ENCODE measurements around the gene MUC13. TPM values are rescaled to one million over a fixed set of nuclear protein-coding genes. Genes with fewer than 3 reads are reported as not detected.
A peak's percentile ranks its signal among the peaks of the same experiment; 100 is the strongest.

Gene MUC13
- polyA plus RNA-seq, 2 of the 4 experiments (the other 2 are of a cell fraction), result 5.5 to 8.8 TPM

DNA sequence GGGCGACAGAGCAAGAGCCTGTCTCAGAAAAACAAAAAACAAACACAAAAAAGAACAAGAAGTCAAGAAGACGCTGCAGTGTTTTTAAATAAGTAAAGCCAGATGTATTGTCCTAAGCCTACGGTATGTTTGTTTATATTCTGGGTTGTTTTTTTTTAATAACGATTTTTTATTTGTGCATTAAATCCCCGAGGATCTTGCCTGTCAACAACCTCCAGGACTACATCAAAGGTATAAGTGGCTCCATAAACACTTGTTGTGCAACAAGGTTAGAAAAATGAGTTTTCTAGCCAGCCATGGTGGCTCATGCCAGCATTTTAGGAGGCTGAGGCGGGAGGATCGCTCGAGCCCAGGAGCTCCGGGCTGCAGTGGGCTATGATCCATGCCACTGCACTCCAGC is 73.5 kb downstream of the MUC13 start:
- CTCF ChIA-PET, result interaction anchor here (1.2 to 3.7 kb wide), 2 partner anchors 15 to 40 kb away, joined by 4 to 17 read pairs; no protein-coding TSS in a partner anchor
- POLR2A ChIA-PET, result interaction anchor here (2.2 kb wide), 1 partner anchor 16 kb away, joined by 8 read pairs; no protein-coding TSS in a partner anchor

DNA sequence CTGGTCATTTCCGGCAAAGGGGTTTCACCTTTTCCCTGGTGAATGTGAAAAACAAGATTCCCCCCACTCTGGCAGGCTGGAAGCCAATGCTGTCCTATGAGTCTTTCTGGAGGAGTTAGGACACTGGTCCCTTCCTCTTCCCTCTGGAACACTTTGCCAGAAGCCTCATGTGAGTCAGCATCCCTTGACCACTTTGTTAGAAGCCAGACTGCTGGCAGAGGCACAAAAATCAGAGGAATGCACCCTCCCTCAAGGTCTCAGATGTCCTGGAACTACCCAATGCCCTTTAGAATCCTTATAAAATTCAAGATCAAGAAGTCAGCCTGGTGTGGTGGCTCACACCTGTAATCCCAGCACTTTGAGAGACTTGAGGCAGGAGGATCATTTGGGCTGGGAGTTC is 74.0 kb downstream of the MUC13 start:
- Histone ChIP-seq H3K9me3 (peaks cover 15% of the 10 kb centered on the region; the same call in 2 of the 3 replicates), H3K4me1 (peaks cover 65% of the 10 kb centered on the region), H3K27ac (peak overlapping the region; percentile 83 to 90), H3K4me2 (peak overlapping the region; percentile 61), H3K4me3 (no peak overlapping the region)
- DNase-seq (ENCODE audit: low read depth in 1 of 2, low spot score in 1 of 2), result peak; percentile 70 to 94
- ChIA-PET POLR2A (no interaction called here), CTCF (interaction anchor here (1.6 kb wide), 1 partner anchor 74 kb away, joined by 3 read pairs; no protein-coding TSS in a partner anchor)
- peak; percentile 65 for FAIRE-seq
- ATAC-seq, result peak; percentile 90 to 91
- WGBS (ENCODE audit: missing lambda C conversion rate), result 9% methylated on average over 1 of the region's 1 CpG
- TF ChIP-seq BHLHE40 (IDR thresholded peaks at IDR 0.05; ENCODE audit: low read depth, low read length) (no peak), CBX2 (IDR thresholded peaks at IDR 0.05; ENCODE audit: borderline replicate concordance, low read depth) (no peak), KDM5A (IDR thresholded peaks at IDR 0.05) (no peak), RNF2 (IDR thresholded peaks at IDR 0.05; ENCODE audit: borderline replicate concordance, low read depth) (no peak), SMC3 (IDR thresholded peaks at IDR 0.05) (0 out of 3 replicates have a peak, but pooled peaks have one; percentile 17), ZNF302 (CRISPR knock-in tag; IDR thresholded peaks at IDR 0.05) (no peak; the same call in 1 of the 2 replicates), HOXA7 (CRISPR knock-in tag; IDR thresholded peaks at IDR 0.05) (no peak), EP300 (IDR thresholded peaks at IDR 0.05) (peak; percentile 76 to 90; a peak in 4 of 5 replicates), CHD4 (IDR thresholded peaks at IDR 0.05; ENCODE audit: borderline replicate concordance) (no peak), NR3C1 (IDR thresholded peaks at IDR 0.05) (no peak), RCOR1 (IDR thresholded peaks at IDR 0.05; ENCODE audit: low read depth, low read length) (no peak), EHF (CRISPR knock-in tag; IDR thresholded peaks at IDR 0.05) (no peak; the same call in 1 of the 2 replicates), MAFK (IDR thresholded peaks at IDR 0.05; ENCODE audit: partially characterized antibody) (peak; percentile 82), FOXS1 (CRISPR knock-in tag; IDR thresholded peaks at IDR 0.05) (no peak; the same call in 1 of the 2 replicates), HDAC2 (IDR thresholded peaks at IDR 0.05) (no peak), KDM1A (IDR thresholded peaks at IDR 0.05; ENCODE audit: low read depth) (no peak), TFCP2L1 (CRISPR knock-in tag; IDR thresholded peaks at IDR 0.05) (0 out of 2 replicates have a peak, but pooled peaks have one; percentile 31), GATA3 (IDR thresholded peaks at IDR 0.05; ENCODE audit: borderline replicate concordance) (peak; percentile 86), FOSB (CRISPR knock-in tag; IDR thresholded peaks at IDR 0.05) (no peak), SREBF2 (IDR thresholded peaks at IDR 0.05) (no peak), HOXB5 (CRISPR knock-in tag; IDR thresholded peaks at IDR 0.05) (no peak)
- TF ChIP-seq, protein P1, sequence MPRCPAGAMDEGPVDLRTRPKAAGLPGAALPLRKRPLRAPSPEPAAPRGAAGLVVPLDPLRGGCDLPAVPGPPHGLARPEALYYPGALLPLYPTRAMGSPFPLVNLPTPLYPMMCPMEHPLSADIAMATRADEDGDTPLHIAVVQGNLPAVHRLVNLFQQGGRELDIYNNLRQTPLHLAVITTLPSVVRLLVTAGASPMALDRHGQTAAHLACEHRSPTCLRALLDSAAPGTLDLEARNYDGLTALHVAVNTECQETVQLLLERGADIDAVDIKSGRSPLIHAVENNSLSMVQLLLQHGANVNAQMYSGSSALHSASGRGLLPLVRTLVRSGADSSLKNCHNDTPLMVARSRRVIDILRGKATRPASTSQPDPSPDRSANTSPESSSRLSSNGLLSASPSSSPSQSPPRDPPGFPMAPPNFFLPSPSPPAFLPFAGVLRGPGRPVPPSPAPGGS (IDR thresholded peaks at IDR 0.05), result 0 out of 3 replicates have a peak, but pooled peaks have one; percentile 29
- TF ChIP-seq, protein P2, sequence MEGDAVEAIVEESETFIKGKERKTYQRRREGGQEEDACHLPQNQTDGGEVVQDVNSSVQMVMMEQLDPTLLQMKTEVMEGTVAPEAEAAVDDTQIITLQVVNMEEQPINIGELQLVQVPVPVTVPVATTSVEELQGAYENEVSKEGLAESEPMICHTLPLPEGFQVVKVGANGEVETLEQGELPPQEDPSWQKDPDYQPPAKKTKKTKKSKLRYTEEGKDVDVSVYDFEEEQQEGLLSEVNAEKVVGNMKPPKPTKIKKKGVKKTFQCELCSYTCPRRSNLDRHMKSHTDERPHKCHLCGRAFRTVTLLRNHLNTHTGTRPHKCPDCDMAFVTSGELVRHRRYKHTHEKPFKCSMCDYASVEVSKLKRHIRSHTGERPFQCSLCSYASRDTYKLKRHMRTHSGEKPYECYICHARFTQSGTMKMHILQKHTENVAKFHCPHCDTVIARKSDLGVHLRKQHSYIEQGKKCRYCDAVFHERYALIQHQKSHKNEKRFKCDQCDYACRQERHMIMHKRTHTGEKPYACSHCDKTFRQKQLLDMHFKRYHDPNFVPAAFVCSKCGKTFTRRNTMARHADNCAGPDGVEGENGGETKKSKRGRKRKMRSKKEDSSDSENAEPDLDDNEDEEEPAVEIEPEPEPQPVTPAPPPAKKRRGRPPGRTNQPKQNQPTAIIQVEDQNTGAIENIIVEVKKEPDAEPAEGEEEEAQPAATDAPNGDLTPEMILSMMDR (IDR thresholded peaks at IDR 0.05), result no peak
- TF ChIP-seq, protein P3, sequence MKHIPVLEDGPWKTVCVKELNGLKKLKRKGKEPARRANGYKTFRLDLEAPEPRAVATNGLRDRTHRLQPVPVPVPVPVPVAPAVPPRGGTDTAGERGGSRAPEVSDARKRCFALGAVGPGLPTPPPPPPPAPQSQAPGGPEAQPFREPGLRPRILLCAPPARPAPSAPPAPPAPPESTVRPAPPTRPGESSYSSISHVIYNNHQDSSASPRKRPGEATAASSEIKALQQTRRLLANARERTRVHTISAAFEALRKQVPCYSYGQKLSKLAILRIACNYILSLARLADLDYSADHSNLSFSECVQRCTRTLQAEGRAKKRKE (CRISPR knock-in tag; IDR thresholded peaks at IDR 0.05; ENCODE audit: low read depth), result 0 out of 2 replicates have a peak, but pooled peaks have one; percentile 58

More for the DNA sequence above, 73.5 kb downstream of the MUC13 start:
- TF ChIP-seq CEBPB (IDR thresholded peaks at IDR 0.05) (peak; percentile 21 to 72; a peak in 2 of 4 replicates), RAD21 (conservative IDR thresholded peaks at IDR 0.05 in 1 of 2, IDR thresholded peaks at IDR 0.05 in 1 of 2) (0 out of 5 replicates have a peak, but pooled peaks of 1 of the 2 experiments have one; percentile 2)
- TF ChIP-seq, protein P4, sequence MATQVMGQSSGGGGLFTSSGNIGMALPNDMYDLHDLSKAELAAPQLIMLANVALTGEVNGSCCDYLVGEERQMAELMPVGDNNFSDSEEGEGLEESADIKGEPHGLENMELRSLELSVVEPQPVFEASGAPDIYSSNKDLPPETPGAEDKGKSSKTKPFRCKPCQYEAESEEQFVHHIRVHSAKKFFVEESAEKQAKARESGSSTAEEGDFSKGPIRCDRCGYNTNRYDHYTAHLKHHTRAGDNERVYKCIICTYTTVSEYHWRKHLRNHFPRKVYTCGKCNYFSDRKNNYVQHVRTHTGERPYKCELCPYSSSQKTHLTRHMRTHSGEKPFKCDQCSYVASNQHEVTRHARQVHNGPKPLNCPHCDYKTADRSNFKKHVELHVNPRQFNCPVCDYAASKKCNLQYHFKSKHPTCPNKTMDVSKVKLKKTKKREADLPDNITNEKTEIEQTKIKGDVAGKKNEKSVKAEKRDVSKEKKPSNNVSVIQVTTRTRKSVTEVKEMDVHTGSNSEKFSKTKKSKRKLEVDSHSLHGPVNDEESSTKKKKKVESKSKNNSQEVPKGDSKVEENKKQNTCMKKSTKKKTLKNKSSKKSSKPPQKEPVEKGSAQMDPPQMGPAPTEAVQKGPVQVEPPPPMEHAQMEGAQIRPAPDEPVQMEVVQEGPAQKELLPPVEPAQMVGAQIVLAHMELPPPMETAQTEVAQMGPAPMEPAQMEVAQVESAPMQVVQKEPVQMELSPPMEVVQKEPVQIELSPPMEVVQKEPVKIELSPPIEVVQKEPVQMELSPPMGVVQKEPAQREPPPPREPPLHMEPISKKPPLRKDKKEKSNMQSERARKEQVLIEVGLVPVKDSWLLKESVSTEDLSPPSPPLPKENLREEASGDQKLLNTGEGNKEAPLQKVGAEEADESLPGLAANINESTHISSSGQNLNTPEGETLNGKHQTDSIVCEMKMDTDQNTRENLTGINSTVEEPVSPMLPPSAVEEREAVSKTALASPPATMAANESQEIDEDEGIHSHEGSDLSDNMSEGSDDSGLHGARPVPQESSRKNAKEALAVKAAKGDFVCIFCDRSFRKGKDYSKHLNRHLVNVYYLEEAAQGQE (IDR thresholded peaks at IDR 0.05), result no peak
- TF ChIP-seq, protein P1 (IDR thresholded peaks at IDR 0.05), result 0 out of 3 replicates have a peak, but pooled peaks have one; percentile 11
- DNase-seq (ENCODE audit: low read depth in 1 of 2, low spot score in 1 of 2), result peak in 1 of 2 experiments; percentile 56
- H3K4me3 ChIP-seq, result no peak overlapping the region
- H3K4me2 ChIP-seq, result peak overlapping the region; percentile 61
- WGBS (ENCODE audit: missing lambda C conversion rate), result 52% methylated on average over 9 of the region's 9 CpGs
- H3K9me3 ChIP-seq, result peaks cover 15% of the 10 kb centered on the region; the same call in 2 of the 3 replicates
- H3K4me1 ChIP-seq, result peaks cover 65% of the 10 kb centered on the region
- H3K27ac ChIP-seq, result peak overlapping the region; percentile 83 to 90
- no peak for ATAC-seq
- FAIRE-seq, result no peak
